Activated CD8-positive, alpha-beta memory T cell treated with anti-CD3 and anti-CD28 coated beads, Interleukin-2, amount 10 ng/mL, durations not matched to agents 7 days and 5 days (primary cell): ENCODE results near the gene TSKU. TPM values are rescaled to one million over a fixed set of nuclear protein-coding genes. Genes with fewer than 3 reads are reported as not detected.

Experiments used
- ATAC-seq: fragments of 150-1000 bp; cut with Tn5 transposase; one replicate; pipeline ENCODE4 v1.10.0; 2021; ENCODE audit warnings: moderate library complexity
- CTCF ChIA-PET: fragments of 350-600 bp; sonication (Branson Sonifier 250); formaldehyde crosslinking; loops from one replicate; lab custom pipeline; 2021; ENCODE audit warnings: antibody characterized with exemption; lab: Charles Lee
- DNase-seq: peaks from one replicate; pipeline ENCODE4 v3.0.0-alpha.2; 2020
- H3K27ac Mint-ChIP-seq: one replicate; pipeline ENCODE4 v1.8.0; 2021; ENCODE audit warnings: mild to moderate bottlenecking, mixed read lengths
- H3K27me3 Mint-ChIP-seq: one replicate; pipeline ENCODE4 v1.8.0; 2021; ENCODE audit warnings: mixed read lengths
- H3K36me3 Mint-ChIP-seq: one replicate; pipeline ENCODE4 v1.8.0; 2021; ENCODE audit warnings: mild to moderate bottlenecking, mixed read lengths
- H3K4me1 Mint-ChIP-seq: one replicate; pipeline ENCODE4 v1.8.0; 2021; ENCODE audit warnings: mixed read lengths
- H3K4me3 Mint-ChIP-seq: one replicate; pipeline ENCODE4 v1.8.0; 2021; ENCODE audit warnings: mild to moderate bottlenecking, moderate library complexity, mixed read lengths
- H3K9me3 Mint-ChIP-seq: one replicate; pipeline ENCODE4 v1.8.0; 2022; ENCODE audit warnings: low read depth, mixed read lengths
- total RNA-seq, 2 experiments: library from RNA; stranded (reverse); gene quantifications; one replicate each; pipeline ENCODE4 v1.2.3, GENCODE V29; 2021

The TSKU gene
- total RNA-seq, 2 experiments from 2014 or later = 0.35 to 1.5 TPM

- no peak overlapping the region for H3K27ac Mint-ChIP-seq
- DNase-seq = no peak
- H3K9me3 Mint-ChIP-seq = no peaks in the 10 kb centered on the region
- H3K4me3 Mint-ChIP-seq = no peak overlapping the region
- H3K36me3 Mint-ChIP-seq = no peaks in the 10 kb centered on the region
- ATAC-seq = no peak
- peaks cover 29% of the 10 kb centered on the region for H3K27me3 Mint-ChIP-seq
- CTCF ChIA-PET = no interaction called here
- H3K4me1 Mint-ChIP-seq = no peaks in the 10 kb centered on the region
These were observed 53.6 kb downstream of the TSKU start for GRCh38 chr11:76836613-76837291.

GRCh38 chr11:76837696-76838677 lies 54.8 kb downstream of the TSKU start:
- Mint-ChIP-seq H3K36me3 (no peaks in the 10 kb centered on the region), H3K27ac (no peak overlapping the region), H3K4me3 (no peak overlapping the region), H3K4me1 (no peaks in the 10 kb centered on the region), H3K27me3 (peaks cover 34% of the 10 kb centered on the region), H3K9me3 (no peaks in the 10 kb centered on the region)
- DNase-seq (no peak), ATAC-seq (no peak)
- CTCF ChIA-PET = no interaction called here

- Mint-ChIP-seq H3K4me3 (no peak overlapping the region), H3K4me1 (no peaks in the 10 kb centered on the region), H3K27me3 (peaks cover 37% of the 10 kb centered on the region), H3K9me3 (no peaks in the 10 kb centered on the region), H3K27ac (no peak overlapping the region), H3K36me3 (no peaks in the 10 kb centered on the region)
- DNase-seq (no peak), ATAC-seq (no peak)
- CTCF ChIA-PET = no interaction called here
These were observed 55.5 kb downstream of the TSKU start for GRCh38 chr11:76838678-76839068.

- ATAC-seq = no peak
- Mint-ChIP-seq H3K4me1 (no peaks in the 10 kb centered on the region), H3K4me3 (no peak overlapping the region), H3K27ac (no peak overlapping the region), H3K36me3 (no peaks in the 10 kb centered on the region), H3K9me3 (no peaks in the 10 kb centered on the region), H3K27me3 (peaks cover 40% of the 10 kb centered on the region)
- DNase-seq = no peak
- CTCF ChIA-PET = no interaction called here
These were observed 56.2 kb downstream of the TSKU start for GRCh38 chr11:76839311-76839710.

- Mint-ChIP-seq H3K4me1 (no peaks in the 10 kb centered on the region), H3K9me3 (no peaks in the 10 kb centered on the region), H3K36me3 (no peaks in the 10 kb centered on the region), H3K27ac (no peak overlapping the region), H3K27me3 (peaks cover 44% of the 10 kb centered on the region), H3K4me3 (no peak overlapping the region)
- no peak for ATAC-seq
- CTCF ChIA-PET = interaction anchor here (1.7 kb wide), 1 partner anchor 77 kb away, joined by 4 read pairs; no protein-coding TSS in a partner anchor
- DNase-seq = no peak
These were observed 58.8 kb downstream of the TSKU start for GRCh38 chr11:76841923-76842452.

- Mint-ChIP-seq H3K36me3 (no peaks in the 10 kb centered on the region), H3K27me3 (peaks cover 47% of the 10 kb centered on the region), H3K27ac (no peak overlapping the region), H3K4me3 (no peak overlapping the region), H3K9me3 (no peaks in the 10 kb centered on the region), H3K4me1 (no peaks in the 10 kb centered on the region)
- CTCF ChIA-PET = no interaction called here
- DNase-seq = no peak
- no peak for ATAC-seq
These were observed 60.8 kb downstream of the TSKU start for GRCh38 chr11:76843907-76844306.

GRCh38 chr11:76844511-76844910 lies 61.4 kb downstream of the TSKU start:
- H3K9me3 Mint-ChIP-seq = no peaks in the 10 kb centered on the region
- ATAC-seq (no peak), DNase-seq (no peak)
- CTCF ChIA-PET = no interaction called here
- H3K27me3 Mint-ChIP-seq = peaks cover 41% of the 10 kb centered on the region
- H3K27ac Mint-ChIP-seq = no peak overlapping the region
- H3K4me1 Mint-ChIP-seq = no peaks in the 10 kb centered on the region
- no peaks in the 10 kb centered on the region for H3K36me3 Mint-ChIP-seq
- no peak overlapping the region for H3K4me3 Mint-ChIP-seq

- no peaks in the 10 kb centered on the region for H3K9me3 Mint-ChIP-seq
- no peak overlapping the region for H3K27ac Mint-ChIP-seq
- ATAC-seq = no peak
- CTCF ChIA-PET = no interaction called here
- no peak overlapping the region for H3K4me3 Mint-ChIP-seq
- no peak for DNase-seq
- H3K27me3 Mint-ChIP-seq = peaks cover 37% of the 10 kb centered on the region
- H3K4me1 Mint-ChIP-seq = no peaks in the 10 kb centered on the region
- H3K36me3 Mint-ChIP-seq = no peaks in the 10 kb centered on the region
These were observed 61.9 kb downstream of the TSKU start for GRCh38 chr11:76845069-76845468.

DNA sequence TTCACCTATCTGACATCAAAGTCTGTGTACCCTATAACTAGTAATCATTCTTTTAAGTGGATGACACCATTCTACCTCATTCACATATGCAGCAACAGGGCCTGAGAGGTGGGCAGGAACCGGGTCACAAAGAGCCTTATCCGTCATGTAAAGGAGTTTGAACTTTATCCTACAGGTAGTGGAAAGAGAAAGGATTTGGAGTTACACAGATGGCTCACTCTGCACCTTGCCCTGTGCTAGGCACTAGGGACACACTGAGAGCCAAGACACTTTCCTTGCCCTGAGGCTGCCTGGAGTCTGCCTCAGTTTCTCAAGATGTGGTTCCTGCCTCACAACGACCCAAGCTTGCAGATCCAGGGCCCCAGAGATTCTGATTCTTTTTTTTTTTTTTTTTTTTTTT lies 63.3 kb downstream of the TSKU start:
- Mint-ChIP-seq H3K27me3 (peaks cover 28% of the 10 kb centered on the region), H3K4me3 (no peak overlapping the region), H3K27ac (no peak overlapping the region), H3K9me3 (no peaks in the 10 kb centered on the region), H3K4me1 (no peaks in the 10 kb centered on the region), H3K36me3 (no peaks in the 10 kb centered on the region)
- CTCF ChIA-PET = interaction anchor here (0.7 kb wide), 1 partner anchor 121 kb away, joined by 3 read pairs; no protein-coding TSS in a partner anchor
- ATAC-seq (no peak), DNase-seq (no peak)

Other genes starting within 250 kb of the TSKU start
- gene LRRC32, start 112.6 kb upstream of the TSKU start, total RNA-seq = 1 to 10 TPM in 1 of 2 experiments, under 1 TPM in 1; 0.32 to 4.7 TPM
- 10 to 100 TPM; 11.0 to 13.3 TPM for gene ACER3, start 77.6 kb downstream of the TSKU start, total RNA-seq